Retinal pigment epithelial cell (primary cell): ENCODE measurements around the gene LY9.

ENCODE experiments used
- DNase-seq: peaks from one replicate; pipeline ENCODE4 v3.0.0-alpha.2; 2010; ENCODE audit warnings: low read depth
- H3K4me3 ChIP-seq: 2 replicates; pipeline ENCODE4 v1.5.1; 2011; ENCODE audit warnings: mild to moderate bottlenecking, low read length, control low read depth, moderate library complexity
- CTCF ChIP-seq: conservative IDR thresholded peaks from 2 replicates; pipeline ENCODE4 v1.5.1; 2011; ENCODE audit warnings: low read depth, low read length, control low read depth, inconsistent platforms

Gene LY9

GRCh38 chr1:160761046-160761445, 34.9 kb upstream of the LY9 start:
- no peak overlapping the region for H3K4me3 ChIP-seq
- DNase-seq, result no peak
- no peak for TF ChIP-seq CTCF

GRCh38 chr1:160761886-160762285, 34.1 kb upstream of the LY9 start:
- TF ChIP-seq CTCF, result no peak
- H3K4me3 ChIP-seq, result no peak overlapping the region
- DNase-seq, result no peak

- no peak overlapping the region for H3K4me3 ChIP-seq
- DNase-seq, result no peak
- TF ChIP-seq CTCF, result no peak
Observed at GRCh38 chr1:160763993-160764392, 32.0 kb upstream of the LY9 start.

GRCh38 chr1:160767395-160768294, 28.3 kb upstream of the LY9 start:
- no peak for TF ChIP-seq CTCF
- H3K4me3 ChIP-seq, result no peak overlapping the region
- no peak for DNase-seq

- H3K4me3 ChIP-seq, result no peak overlapping the region
- DNase-seq, result no peak
- TF ChIP-seq CTCF, result peak; percentile 44
Observed at GRCh38 chr1:160768295-160768657, 27.7 kb upstream of the LY9 start.

- TF ChIP-seq CTCF, result no peak
- no peak overlapping the region for H3K4me3 ChIP-seq
- no peak for DNase-seq
Observed at GRCh38 chr1:160772331-160772730, 23.6 kb upstream of the LY9 start.

- H3K4me3 ChIP-seq, result no peak overlapping the region
- DNase-seq, result no peak
- TF ChIP-seq CTCF, result no peak
Observed at GRCh38 chr1:160773093-160773492, 22.9 kb upstream of the LY9 start.
